ENCODE data around the gene MRPS24. TPM values are rescaled to one million over a fixed set of nuclear protein-coding genes. Genes with fewer than 3 reads are reported as not detected.

Gene MRPS24
- total RNA-seq, 4 donors from 2014 or later: 64.9 to 135 (median 92.5) TPM

GRCh38 chr7:43868181-43868580, 1.1 kb downstream of the MRPS24 start:
- WGBS, 2 donors: 57 to 61% methylated on average over 7 of the region's 7 CpGs
- no peak for DNase-seq (ENCODE audit: low spot score in 2 of 2)
- no peak overlapping the region for H3K4me3 ChIP-seq (ENCODE audit: low read depth, poor library complexity, severe bottlenecking)
- intact Hi-C loops (cut with DNase I; ENCODE audit: low total_unique reads): no loop called here
- no peak for TF ChIP-seq POLR2A (IDR thresholded peaks at IDR 0.05)
- no peak for TF ChIP-seq CTCF (IDR thresholded peaks at IDR 0.05)

GRCh38 chr7:43865277-43865676, 4.0 kb downstream of the MRPS24 start:
- 93 to 95% methylated on average over 3 of the region's 3 CpGs for WGBS, 2 donors
- intact Hi-C loops (cut with DNase I; ENCODE audit: low total_unique reads): no loop called here
- H3K4me3 ChIP-seq (ENCODE audit: low read depth, poor library complexity, severe bottlenecking): no peak overlapping the region
- no peak for DNase-seq (ENCODE audit: low spot score in 2 of 2)
- TF ChIP-seq POLR2A (IDR thresholded peaks at IDR 0.05) (no peak), CTCF (IDR thresholded peaks at IDR 0.05) (peak in 1 of 3 donors; percentile 100)

- intact Hi-C loops (cut with DNase I; ENCODE audit: low total_unique reads): no loop called here
- DNase-seq (ENCODE audit: low spot score in 2 of 2): no peak
- no peak overlapping the region for H3K4me3 ChIP-seq (ENCODE audit: low read depth, poor library complexity, severe bottlenecking)
- 85 to 89% methylated on average over 8 of the region's 8 CpGs for WGBS, 2 donors
- no peak for TF ChIP-seq POLR2A (IDR thresholded peaks at IDR 0.05)
- no peak for TF ChIP-seq CTCF (IDR thresholded peaks at IDR 0.05)
Observed at GRCh38 chr7:43864126-43864525, 5.2 kb downstream of the MRPS24 start.

GRCh38 chr7:43856996-43857395, 12.3 kb downstream of the MRPS24 start:
- intact Hi-C loops (cut with DNase I; ENCODE audit: low total_unique reads): no loop called here
- WGBS, 2 donors: 85 to 100% methylated on average over 1 of the region's 1 CpG
- H3K4me3 ChIP-seq (ENCODE audit: low read depth, poor library complexity, severe bottlenecking): no peak overlapping the region
- TF ChIP-seq CTCF (IDR thresholded peaks at IDR 0.05) (no peak), POLR2A (IDR thresholded peaks at IDR 0.05) (no peak)
- DNase-seq (ENCODE audit: low spot score in 2 of 2): no peak

- 94 to 95% methylated on average over 4 of the region's 4 CpGs for whole genome bisulfite sequencing, 2 donors
- intact Hi-C loops (cut with DNase I; ENCODE audit: low total_unique reads): no loop called here
- H3K4me3 ChIP-seq (ENCODE audit: low read depth, poor library complexity, severe bottlenecking): no peak overlapping the region
- DNase-seq (ENCODE audit: low spot score in 2 of 2): peak in 1 of 2 donors; percentile 54
- no peak for TF ChIP-seq POLR2A (IDR thresholded peaks at IDR 0.05)
- TF ChIP-seq CTCF (IDR thresholded peaks at IDR 0.05): no peak
Observed at GRCh38 chr7:43856316-43856715, 13.0 kb downstream of the MRPS24 start.

GRCh38 chr7:43855176-43855575, 14.1 kb downstream of the MRPS24 start:
- DNase-seq (ENCODE audit: low spot score in 2 of 2): peak in 1 of 2 donors; percentile 10
- TF ChIP-seq POLR2A (IDR thresholded peaks at IDR 0.05): no peak
- TF ChIP-seq CTCF (IDR thresholded peaks at IDR 0.05): no peak
- intact Hi-C loops (cut with DNase I; ENCODE audit: low total_unique reads): no loop called here
- H3K4me3 ChIP-seq (ENCODE audit: low read depth, poor library complexity, severe bottlenecking): no peak overlapping the region

Data from lower leg skin (tissue), 4 donors.